Stimulated activated CD8-positive, alpha-beta memory T cell treated with anti-CD3 and anti-CD28 coated beads, Interleukin-2, amount 100 ng/mL, for 48 hours (primary cell): ENCODE data around the gene THTPA.
"Not testable (repeated sequence)": the region's sequence is repeated elsewhere in the genome, so short reads cannot be mapped to it uniquely, and the experiment has no call there.

Experiments used
- DNase-seq, 2 donors: peaks; one replicate each; pipeline ENCODE4 v3.0.0-alpha.2; 2020; ENCODE audit warnings: low read depth in 2 of 2

The THTPA gene

GRCh38 chr14:23583761-23584526, 27.9 kb downstream of the THTPA start:
- not testable (repeated sequence) for DNase-seq

GRCh38 chr14:23584527-23585203, 28.6 kb downstream of the THTPA start:
- DNase-seq = not testable (repeated sequence)

- DNase-seq = peak; percentile 75 to 76
Measured at GRCh38 chr14:23588884-23589598, 33.0 kb downstream of the THTPA start.

GRCh38 chr14:23589606-23590005, 33.5 kb downstream of the THTPA start:
- no peak for DNase-seq

- no peak for DNase-seq
Measured at GRCh38 chr14:23590198-23590597, 34.1 kb downstream of the THTPA start.

GRCh38 chr14:23594191-23594590, 38.1 kb downstream of the THTPA start:
- not testable (repeated sequence) for DNase-seq

- DNase-seq = no peak
Measured at GRCh38 chr14:23600322-23600707, 44.2 kb downstream of the THTPA start.

- no peak for DNase-seq
Measured at GRCh38 chr14:23600806-23601205, 44.7 kb downstream of the THTPA start.

GRCh38 chr14:23601424-23601823, 45.4 kb downstream of the THTPA start:
- DNase-seq = no peak

GRCh38 chr14:23601845-23602180, 45.7 kb downstream of the THTPA start:
- DNase-seq = no peak

- no peak for DNase-seq
Measured at GRCh38 chr14:23602181-23603095, 46.4 kb downstream of the THTPA start.

GRCh38 chr14:23603103-23603502, 47.0 kb downstream of the THTPA start:
- no peak for DNase-seq

- DNase-seq = no peak
Measured at GRCh38 chr14:23604148-23604547, 48.1 kb downstream of the THTPA start.

- DNase-seq = no peak
Measured at GRCh38 chr14:23604675-23605170, 48.7 kb downstream of the THTPA start.

GRCh38 chr14:23605931-23606585, 50.0 kb downstream of the THTPA start:
- DNase-seq = no peak

GRCh38 chr14:23608454-23608853, 52.4 kb downstream of the THTPA start:
- no peak for DNase-seq

GRCh38 chr14:23609001-23609400, 52.9 kb downstream of the THTPA start:
- DNase-seq = no peak

GRCh38 chr14:23609411-23610089, 53.5 kb downstream of the THTPA start:
- not testable (repeated sequence) for DNase-seq
